GM03348 (cell line): Measurements from ENCODE around the gene SEL1L.
"Not testable (repeated sequence)": the region's sequence is repeated elsewhere in the genome, so short reads cannot be mapped to it uniquely, and the experiment has no call there.

Source experiments
- DNase-seq: peaks from one replicate; pipeline ENCODE4 v3.0.0; 2012; ENCODE audit warnings: low spot score

SEL1L gene

GRCh38 chr14:81525129-81525528 lies 8.5 kb downstream of the SEL1L start:
- no peak for DNase-seq

GRCh38 chr14:81523616-81524015 lies 10.0 kb downstream of the SEL1L start:
- DNase-seq, result no peak

DNA sequence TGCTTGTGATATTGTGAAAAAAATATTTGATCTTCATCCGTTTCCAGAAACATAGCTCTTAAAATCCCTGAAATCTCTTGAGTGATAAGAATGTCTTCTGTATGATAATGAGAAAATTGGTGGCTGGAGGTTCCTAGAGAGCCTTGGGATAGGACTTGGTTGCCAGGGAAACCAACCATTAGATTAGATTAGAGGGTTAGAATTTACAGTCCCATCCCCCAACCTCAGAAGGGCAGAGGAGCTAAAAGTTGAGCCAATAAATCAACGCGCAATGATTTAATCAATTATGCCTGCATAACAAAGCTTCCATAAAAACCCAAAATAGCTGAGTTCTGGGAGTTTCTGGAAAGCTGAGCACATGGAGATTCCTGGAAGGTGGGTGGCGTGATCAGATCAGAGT lies 10.6 kb downstream of the SEL1L start:
- DNase-seq, result no peak

GRCh38 chr14:81521356-81521755 lies 12.3 kb downstream of the SEL1L start:
- DNase-seq, result no peak

DNA sequence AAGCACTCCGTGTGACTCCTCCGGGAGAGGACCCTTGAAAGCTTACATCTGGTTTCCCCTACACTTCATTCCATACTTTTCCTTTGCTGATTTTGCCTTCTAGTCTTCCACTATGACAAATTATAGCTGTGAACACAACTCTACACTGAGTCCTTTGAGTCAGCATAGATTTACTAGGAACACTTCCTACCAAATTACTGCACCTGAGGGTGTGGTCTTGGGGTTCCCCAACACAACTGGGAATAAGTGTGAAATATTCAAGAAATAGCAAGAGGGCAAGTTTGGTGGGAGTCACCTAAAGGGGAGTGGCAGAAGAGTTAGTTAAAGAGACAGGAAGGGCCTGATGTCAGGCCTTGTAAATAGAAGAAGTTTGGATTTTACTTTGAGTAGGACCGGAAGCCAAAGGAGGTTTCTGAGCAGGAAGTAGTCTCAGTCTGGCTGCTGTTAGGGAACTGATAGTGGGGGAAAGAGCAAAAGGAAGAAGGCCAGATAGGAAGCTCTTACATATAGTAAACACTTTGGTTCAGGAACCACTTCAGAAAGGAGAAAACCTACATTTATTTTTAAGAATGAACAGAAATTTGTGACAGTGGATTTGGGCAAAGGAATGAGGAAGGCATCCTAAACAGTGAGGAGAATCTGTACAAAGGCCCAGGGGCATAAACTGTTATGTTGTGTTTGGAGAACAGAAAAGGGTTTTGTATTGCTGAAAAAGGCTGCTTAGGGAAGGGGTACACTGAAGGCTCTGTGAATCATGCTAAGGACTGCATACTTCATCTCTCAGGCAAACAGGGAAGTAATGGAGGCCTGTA lies 14.2 kb downstream of the SEL1L start:
- DNase-seq, result no peak

DNA sequence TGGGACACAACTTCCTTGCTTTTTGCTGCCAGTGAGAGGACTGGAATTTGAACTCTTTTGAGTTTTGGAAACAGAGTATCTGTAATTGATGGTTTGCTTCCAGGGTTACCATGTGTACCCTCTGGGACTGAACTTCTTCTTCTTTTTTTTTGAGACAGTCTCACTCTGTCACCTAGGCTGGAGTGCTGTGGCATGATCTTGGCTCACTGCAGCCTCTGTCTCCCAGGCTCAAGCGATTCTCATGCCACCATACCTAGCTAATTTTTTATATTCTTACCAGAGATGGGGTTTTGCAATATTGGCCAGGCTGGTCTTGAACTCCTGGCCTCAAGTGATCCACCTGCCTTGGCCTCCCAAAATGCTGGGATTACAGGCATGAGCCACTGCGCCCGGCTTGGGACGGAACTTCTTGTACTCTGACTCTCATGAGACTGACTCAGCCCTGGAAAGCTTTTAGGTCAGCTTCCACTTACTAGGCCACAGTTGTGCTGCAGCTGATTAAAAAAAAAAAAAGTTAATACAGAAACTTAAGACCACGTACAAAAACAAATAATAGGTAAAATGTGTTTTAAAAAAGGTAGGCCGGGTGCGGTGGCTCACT lies 15.8 kb downstream of the SEL1L start:
- peak; percentile 33 for DNase-seq

DNA sequence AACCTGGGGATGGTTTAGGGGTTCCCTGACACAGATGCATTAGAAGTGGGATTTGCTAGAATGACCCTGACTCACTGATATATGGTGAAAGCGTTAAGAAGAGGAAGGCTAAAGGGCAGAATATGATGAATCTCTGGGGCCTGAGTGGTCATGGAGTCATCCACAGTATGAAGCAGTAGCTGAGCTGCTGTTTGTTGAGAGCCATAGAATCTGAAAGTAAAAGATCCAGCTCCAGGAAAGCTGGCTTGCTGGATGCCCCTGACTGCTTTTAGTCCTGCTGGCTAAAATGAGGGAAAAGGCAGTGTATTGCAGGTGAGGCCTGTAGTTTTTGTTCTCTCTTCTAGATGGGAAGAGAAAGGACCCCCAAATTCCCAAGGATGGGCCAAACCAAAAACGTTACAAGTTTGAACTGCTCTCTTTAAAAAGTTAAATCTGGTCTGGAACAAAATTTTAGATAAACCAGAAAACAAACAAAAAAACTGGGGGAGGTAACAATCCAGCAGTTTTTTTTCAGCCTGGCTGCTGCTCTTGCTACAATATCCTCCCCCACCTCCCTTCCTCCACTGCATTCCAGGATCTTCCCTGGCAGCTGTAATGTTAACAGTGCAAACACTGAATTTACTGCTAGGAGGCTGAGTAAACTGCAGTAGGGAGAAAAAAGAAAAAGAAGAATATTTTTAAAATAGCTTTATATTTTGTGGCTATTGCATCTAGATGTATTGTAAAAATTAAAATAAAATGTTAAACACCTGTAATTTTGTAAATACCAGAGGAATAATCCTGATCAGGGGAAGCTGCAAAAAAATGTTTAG lies 16.5 kb downstream of the SEL1L start:
- DNase-seq, result peak; percentile 72

DNA sequence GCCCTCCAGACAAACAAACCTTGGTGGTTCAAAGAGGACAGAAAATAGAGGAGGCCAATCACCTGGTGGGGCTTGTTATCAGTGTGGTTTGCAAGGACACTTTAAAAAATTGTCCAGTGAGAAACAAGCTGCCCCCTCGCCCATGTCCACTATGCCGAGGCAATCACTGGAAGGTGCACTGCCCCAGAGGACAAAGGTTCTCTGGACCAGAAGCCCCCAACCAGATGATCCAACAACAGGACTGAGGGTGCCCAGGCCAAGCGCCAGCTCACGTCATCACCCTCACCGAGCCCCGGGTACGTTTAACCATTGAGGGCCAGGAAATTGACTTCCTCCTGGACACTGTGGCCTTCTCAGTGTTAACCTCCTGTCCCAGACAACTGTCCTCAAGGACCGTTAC lies 17.7 kb downstream of the SEL1L start:
- DNase-seq, result not testable (repeated sequence)

GRCh38 chr14:81512826-81513225 lies 20.8 kb downstream of the SEL1L start:
- not testable (repeated sequence) for DNase-seq

DNA sequence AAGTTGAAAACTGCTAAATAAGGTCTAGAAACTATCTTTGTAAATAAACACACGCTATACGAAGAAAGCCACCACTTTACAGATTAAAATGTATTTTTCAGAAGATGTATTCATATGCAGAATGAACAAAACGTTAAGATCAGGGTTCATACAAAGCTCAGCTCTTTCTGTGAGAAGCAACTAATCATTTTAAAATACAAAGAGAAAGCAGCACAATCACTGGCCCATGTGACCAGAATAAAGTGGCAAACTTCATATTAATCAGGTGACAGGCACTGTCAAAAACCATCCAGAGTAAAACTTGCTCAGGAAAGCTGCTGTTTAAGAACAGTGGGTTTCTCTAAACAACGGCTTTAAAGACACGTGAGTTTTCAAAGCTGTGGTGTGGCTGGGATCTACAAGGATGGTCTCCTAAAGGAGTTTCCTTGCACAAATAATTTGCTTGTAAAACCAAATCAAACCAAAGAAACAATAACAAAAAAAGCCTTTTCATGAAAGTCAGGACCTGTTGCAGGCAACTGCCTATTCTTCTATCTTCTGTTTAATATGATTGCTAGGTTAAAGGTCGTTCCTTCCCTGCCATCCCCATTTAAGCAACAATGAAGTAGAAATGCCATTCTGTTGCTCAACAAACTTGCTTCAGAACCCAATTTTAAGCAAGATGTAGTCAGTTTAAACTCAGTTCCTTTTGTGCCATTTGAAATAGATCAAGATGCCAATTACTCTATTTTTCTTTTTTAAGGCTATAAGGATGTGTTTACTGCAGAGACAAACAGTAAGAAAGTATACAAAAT lies 22.3 kb downstream of the SEL1L start:
- DNase-seq, result no peak

GRCh38 chr14:81509838-81510452 lies 23.7 kb downstream of the SEL1L start:
- DNase-seq, result no peak

- no peak for DNase-seq
These were observed 24.3 kb downstream of the SEL1L start for GRCh38 chr14:81509321-81509720.

GRCh38 chr14:81506487-81506886 lies 27.2 kb downstream of the SEL1L start:
- no peak for DNase-seq

- no peak for DNase-seq
These were observed 28.8 kb downstream of the SEL1L start for GRCh38 chr14:81504864-81505263.

GRCh38 chr14:81485781-81486180 lies 47.9 kb downstream of the SEL1L start:
- no peak for DNase-seq

DNA sequence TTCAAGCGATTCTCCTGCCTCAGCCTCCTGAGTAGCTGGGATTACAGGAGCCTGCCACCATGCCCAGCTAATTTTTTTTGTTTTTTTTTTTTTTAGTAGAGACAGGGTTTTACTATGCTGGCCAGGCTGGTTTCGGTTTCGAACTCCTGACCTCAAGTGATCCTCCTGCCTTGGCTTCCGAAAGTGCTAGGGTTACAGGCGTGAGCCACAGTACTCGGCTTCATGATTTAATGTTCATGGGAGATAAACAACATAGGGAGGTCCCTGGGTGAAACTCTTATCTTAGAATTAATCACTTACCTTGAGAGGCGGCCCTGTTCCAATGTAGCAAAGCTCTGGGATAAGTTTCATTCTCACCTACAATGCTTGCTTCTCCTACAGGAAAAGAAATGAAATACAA lies 48.3 kb downstream of the SEL1L start:
- no peak for DNase-seq

- no peak for DNase-seq
These were observed 49.5 kb downstream of the SEL1L start for GRCh38 chr14:81484120-81484519.

DNA sequence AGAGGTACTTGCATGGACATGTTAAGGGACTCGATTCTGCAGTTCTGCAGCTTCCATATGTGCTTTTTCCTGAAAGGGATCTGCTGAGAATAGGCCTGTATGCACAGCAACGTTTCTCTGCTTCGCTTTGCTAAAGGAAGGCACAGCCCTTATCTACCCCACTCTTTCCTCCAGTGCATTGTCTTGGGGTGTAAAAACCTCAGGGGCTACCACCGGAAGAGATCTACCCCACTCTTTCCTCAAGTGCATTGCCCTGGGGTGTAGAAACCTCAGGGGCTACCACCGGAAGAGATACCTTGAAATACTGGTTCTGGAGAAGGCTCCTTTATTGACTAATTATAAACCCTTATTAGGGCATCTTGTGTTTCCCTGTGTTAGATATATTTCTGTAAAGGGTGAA lies 52.9 kb downstream of the SEL1L start:
- DNase-seq, result no peak

DNA sequence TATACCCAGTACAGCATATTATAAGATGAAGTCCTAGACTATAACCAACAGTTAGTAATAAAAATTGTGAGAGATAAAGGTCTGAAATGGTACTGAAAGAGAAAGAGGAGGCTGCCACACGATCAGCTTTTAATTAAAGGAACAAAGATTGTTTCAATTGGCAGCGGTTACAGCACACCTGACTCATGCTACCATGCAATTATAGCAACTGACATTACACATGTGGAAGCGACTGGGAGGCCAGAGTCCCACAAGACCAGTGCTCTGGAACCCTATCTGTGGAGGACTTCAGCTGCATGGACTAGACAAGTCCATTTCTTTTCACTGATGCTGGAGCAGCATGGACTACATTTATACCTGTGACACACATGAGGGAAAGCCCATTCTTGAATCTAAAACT lies 55.2 kb downstream of the SEL1L start:
- no peak for DNase-seq

GRCh38 chr14:81476816-81477215 lies 56.8 kb downstream of the SEL1L start:
- no peak for DNase-seq

DNA sequence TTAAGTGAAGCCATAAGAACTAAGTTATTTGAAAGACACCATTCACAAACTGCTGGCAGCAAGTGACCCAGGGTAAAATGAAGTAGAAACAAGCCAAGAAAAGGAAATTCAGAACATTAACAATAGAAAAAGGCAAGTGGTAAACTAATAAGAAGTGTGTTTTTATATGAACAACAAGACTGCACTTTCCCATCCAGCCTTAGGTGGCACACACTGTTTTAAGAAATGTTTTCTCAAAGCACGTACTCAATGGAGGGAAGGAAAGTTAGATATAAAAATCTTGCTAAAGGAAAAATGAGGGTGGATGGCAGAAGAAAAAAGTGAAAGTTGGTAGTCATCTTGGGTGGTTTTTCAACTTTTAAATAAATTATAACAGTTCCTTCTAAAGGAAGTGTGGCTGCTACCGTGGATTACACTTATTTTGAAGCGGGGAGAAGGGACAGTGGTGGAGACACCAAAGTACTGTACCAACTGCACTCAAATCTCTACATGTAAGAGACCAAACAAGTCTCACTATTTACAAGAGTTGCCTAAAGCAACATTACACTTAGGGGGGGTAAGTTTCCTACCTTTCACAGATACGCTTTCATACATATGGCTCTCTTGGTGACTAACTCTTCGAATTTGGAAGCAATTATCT lies 58.8 kb downstream of the SEL1L start:
- DNase-seq, result no peak
